HT1080 (cell line): Measurements from ENCODE around the gene PGAP3. TPM values are rescaled to one million over a fixed set of nuclear protein-coding genes. Genes with fewer than 3 reads are reported as not detected.

Source experiments
- DNase-seq: peaks from one replicate; pipeline ENCODE4 v3.0.0-alpha.2; 2015; ENCODE audit warnings: low read depth
- total RNA-seq: library from RNA; depleted of rRNA; stranded (reverse); fragments of >200 nt; shearing (Covaris generic); gene quantifications from 2 replicates; pipeline ENCODE4 v1.2.3, GENCODE V29; 2014

Gene PGAP3
- total RNA-seq, 1 experiment from 2014 or later: 4.3 TPM

DNA sequence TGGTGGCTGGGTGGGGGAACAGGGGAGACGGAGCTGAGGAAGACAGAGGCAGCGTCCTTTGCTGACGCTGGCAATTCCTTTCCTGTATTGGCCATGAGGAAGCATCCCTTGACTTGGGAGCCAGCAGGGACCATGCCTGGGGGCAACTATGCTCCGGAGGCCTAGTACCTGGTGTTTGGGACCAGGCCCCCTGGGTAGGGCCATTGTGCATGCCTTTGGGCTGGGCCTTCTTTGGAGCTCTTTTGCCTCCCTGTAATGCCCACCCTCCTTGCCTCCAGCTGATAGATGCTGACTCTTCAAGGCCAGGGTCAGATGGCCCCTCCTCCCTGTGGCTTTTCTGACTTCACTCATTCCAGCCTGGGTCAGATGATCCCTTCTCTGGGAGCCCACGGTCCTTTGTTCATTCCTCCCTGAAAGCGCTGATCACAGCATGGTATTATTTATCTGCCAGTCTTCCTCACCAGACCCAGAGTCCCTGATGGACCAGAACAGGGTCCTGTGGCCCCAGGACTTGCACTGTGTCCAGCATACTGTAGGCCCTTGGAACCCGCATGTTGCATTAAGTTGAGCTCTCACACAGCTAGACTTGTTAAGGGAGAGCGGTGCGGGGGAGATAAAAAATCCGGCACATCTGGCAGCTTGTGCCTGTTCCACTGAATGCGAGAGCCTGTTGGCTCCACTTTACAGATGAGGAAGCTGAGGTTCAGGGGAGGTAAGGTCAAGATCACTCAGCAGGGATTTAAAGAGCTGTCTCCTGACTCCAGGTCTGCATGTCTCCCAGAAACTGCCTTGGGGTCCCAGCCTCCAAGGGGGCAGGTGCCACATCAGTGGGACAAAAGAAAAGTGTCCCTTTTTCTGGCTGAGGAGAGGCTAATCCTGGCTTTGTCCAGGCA lies 48.0 kb downstream of the PGAP3 start:
- DNase-seq: no peak

DNA sequence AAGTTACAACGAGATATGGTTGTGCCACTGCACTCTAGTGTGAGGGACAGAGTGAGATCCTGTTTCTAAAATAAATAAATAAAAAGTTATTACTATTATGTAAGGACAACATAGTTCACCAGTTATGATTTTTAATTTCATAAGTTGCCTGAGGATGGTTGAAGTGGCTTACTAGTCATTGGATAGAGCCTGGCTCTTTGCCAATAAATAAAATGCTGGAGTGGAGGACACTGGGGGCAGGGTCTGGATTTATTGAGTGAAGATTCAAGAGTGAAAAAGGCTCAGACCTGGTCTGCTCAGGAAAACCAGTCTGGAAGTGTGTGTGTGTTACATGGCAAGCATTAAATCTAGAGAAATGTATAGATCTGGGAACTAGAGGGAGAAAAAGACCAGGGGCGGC lies 48.8 kb downstream of the PGAP3 start:
- no peak for DNase-seq

DNA sequence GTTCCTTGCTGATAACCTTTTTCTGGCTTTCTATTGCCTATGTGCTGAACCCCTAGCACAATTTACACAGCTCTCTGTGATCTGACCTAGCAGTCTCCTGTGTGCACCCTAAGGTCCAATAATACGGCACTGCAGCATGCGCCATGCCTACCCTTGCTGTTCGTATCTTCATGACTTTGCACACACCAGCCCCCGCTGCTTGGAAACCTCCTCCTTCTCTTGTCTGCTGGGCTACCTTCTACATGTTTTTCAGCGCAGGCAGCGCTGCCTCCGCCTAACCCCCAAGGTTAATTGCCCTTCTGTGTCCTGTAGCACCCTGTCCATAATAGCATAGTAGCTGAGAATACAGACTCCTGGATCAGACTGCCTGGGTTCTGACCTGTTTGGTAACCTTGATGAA lies 49.5 kb downstream of the PGAP3 start:
- DNase-seq: no peak

- peak; percentile 71 for DNase-seq
These were observed 50.7 kb downstream of the PGAP3 start, which contains the start of gene STARD3 for GRCh38 chr17:39636927-39637736. Gene STARD3, plus strand, starts transcription at chr17:39637144. Its CDS starts 16,388 bp downstream, at chr17:39653532.

GRCh38 chr17:39636587-39636926 lies 51.3 kb downstream of the PGAP3 start:
- DNase-seq: no peak

GRCh38 chr17:39635614-39636176 lies 52.2 kb downstream of the PGAP3 start:
- DNase-seq: no peak

- peak; percentile 41 for DNase-seq
These were observed 53.4 kb downstream of the PGAP3 start for GRCh38 chr17:39634384-39634871.

- DNase-seq: no peak
These were observed 54.2 kb downstream of the PGAP3 start for GRCh38 chr17:39633570-39634183.

DNA sequence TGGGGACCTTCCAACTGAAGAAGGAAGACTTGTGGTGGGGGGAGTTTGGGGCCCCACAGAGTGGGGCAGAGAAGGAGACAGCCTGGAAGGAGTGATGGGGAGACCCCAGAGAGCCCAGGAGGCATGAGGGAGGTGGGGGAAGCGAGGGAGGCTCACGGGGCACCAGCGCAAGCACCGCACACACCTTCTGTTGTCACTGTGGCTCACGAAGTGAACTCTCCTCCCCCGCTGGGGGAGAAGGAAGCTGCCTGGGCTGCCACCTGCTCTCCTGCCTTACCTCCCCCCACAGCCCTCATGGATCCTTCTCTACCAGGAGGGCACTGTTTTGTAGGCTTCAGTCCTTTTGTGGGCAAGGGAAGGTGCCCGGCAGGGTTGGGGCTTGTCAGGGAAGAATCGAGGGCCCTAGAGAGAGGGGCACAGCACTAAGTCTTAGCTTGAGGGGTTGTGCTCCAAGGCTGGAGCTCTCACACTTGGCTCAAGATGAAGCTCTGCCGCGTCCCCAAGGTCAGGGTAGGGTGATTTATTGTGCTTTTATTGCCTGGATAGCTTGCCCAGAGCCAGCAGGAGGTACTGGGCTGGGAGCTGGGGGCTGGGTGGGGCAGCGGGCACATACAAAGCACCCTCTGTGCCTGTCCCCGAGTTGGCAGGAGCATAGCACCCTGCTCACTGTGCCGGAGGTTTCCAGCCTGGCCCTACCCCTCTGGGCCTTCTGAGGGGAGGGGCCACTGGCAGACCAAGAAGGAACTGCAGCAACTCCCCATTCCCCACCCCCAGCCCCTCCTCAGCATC lies 55.5 kb downstream of the PGAP3 start:
- no peak for DNase-seq

DNA sequence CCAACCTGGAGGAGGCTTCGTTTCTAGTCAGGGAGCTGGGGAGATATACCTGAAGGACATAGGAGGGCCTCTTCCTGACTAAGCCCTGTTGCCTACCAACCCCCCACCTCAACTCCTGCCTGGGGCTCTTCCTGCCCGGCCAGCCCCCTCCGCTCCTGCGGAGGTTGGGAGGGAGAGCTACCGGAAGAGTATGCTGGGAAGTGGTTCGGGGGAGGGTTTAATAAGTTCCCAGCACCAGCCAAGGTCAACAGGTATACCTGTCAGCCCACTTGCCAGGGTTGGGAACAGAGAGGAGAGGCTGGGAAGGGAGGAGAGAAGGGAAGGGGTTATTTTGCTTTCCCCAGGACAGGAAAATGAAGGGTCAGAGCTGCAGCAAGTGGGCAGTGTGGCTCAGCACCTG lies 56.5 kb downstream of the PGAP3 start:
- DNase-seq: peak; percentile 28

- DNase-seq: no peak
These were observed 58.0 kb downstream of the PGAP3 start for GRCh38 chr17:39629898-39630297.

DNA sequence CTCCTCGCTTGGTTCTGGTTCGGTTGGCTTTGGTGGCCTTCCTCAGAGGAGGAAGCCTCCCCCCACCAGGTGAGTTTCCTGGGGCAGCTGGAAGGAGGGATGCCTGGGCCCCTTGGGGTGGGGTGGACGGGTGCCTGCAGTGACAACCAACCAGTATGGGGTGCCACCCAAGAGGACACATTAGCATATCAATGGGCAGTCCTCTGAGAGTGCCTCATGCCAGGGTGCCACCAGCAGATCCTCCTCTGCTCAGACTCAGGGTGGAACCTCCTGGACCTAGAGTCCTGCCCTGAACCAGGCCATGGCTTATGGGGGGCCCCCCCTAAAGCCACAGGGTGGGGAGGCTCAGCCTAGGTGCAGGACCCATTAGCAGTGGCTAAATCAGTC lies 58.4 kb downstream of the PGAP3 start:
- DNase-seq: no peak

- DNase-seq: no peak
These were observed 59.0 kb downstream of the PGAP3 start for GRCh38 chr17:39628655-39629493.

DNA sequence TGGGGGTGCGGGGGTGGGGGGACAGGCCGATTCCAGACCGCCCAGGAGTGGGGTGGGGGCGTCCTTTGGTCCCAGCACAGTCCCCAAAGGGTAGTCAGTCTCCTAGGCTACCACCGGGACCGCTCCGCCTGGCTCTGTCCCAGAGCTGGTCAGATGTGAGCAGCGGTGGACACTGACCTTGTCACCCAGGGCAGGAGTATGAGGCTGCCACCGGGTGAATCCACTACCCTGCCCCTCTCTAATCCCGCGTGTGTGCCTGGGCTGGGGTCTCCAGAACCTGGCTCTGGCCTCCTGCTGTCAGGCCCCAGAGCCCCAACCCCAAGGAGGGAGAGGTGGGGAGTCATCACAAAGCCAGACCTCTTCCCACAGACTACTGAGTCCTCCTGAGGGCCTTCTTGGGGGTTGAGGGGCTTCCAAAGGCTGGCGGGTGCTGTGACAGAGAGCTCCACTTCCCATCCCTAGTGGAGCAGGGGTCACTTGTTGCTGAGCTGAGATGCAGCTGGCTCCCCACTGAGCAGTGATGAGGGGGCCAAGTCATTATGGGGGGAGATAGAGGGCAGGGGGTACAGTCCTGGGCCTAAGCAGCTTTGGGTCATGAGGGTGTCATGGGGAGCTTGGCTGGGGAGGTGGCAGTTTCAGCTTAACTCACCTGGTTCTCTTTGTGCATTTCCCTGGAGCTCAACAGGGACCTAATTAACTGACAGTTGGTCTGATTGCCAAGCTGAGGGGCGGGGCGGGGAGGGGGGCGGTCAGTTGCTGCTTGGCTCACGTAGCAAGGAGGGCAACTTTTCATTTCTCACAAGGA lies 59.9 kb downstream of the PGAP3 start:
- no peak for DNase-seq

GRCh38 chr17:39627047-39627711 lies 60.7 kb downstream of the PGAP3 start:
- no peak for DNase-seq

DNA sequence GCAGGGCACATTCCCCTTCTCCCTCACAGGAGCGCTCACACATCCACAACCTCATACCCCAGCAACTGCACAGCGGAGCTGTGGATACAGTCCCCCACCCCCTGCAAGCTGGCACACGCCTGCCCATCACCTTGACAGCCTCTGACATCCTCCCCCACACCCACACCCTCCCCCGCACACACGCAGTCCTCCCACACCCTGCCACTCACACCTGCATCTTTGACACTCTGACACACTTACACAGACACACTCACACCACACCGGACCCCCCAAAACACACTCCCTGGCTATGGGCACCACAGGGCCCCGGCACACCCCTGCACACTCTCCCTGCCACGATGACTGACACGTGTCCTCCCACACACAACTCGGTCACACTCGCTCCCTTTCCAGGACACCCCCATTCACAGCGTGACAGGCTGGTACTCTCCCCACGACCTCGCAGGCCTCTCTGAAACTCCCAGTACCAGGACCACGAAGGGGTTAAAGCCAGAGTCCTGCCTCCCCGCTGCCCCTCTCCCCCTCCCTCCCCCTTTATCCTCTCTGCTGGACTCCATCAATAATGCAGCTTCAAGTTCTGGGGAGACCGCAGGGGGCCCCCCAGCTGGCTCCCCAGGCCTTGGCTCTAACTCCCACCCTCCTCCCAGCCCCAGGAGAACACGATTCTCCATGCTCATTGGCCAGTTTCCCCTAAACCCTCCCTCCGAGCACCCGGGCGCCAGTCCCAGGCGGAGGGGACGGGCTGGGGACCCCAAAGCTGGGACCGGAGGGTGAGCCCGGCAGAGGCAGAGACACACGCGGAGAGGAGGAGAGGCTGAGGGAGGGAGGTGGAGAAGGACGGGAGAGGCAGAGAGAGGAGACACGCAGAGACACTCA lies 61.4 kb downstream of the PGAP3 start, which contains the start of gene PPP1R1B:
Gene PPP1R1B, plus strand, starts transcription at position 782 of the 876 bp plus-strand sequence. CDS start 441 bp downstream, outside the sequence.
- no peak for DNase-seq

DNA sequence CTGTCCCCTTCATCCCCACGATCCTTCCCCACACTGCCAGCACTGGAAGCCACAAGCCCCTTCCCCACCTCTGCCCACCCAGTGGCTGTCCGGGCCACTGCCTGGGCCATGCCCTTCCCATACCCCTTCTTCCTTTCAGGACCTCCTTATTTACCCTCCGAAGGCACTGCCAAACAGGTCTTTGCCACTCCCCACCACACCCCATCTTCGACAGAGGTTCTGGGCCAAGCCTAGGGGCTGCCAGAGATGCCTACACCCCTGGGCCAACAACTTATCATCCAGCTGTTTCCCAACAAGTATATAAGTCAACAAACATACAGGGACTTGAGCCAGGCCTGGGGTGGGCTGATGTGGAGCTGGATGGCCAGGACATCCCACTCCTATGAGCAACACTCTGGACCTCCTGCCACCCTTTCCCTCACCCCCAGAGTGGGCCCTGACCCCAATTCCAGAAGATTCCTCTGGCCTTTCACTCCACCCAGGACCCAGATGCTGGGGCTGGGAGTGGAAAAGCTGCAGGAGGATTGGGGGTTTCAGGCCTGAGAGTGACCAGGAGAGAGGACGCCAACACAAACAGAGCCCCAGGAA lies 62.6 kb downstream of the PGAP3 start:
- DNase-seq: no peak
